HG03469 (cell line): ENCODE data around the gene ZNF273.
"Not testable (repeated sequence)": the region's sequence is repeated elsewhere in the genome, so short reads cannot be mapped to it uniquely, and the experiment has no call there.

Experiments
- ATAC-seq: cut with Tn5 transposase; IDR thresholded peaks from one replicate; pipeline ENCODE4 v1.9.1; 2021; ENCODE audit warnings: mild to moderate bottlenecking, moderate library complexity, moderate number of reproducible peaks; ENCODE audit not compliant: unreplicated experiment

The ZNF273 gene

GRCh38 chr7:64888901-64889685 lies 14.0 kb upstream of the ZNF273 start:
- no peak for ATAC-seq

GRCh38 chr7:64889686-64890162 lies 13.3 kb upstream of the ZNF273 start:
- no peak for ATAC-seq

- not testable (repeated sequence) for ATAC-seq
Observed at GRCh38 chr7:64890273-64890672, 12.8 kb upstream of the ZNF273 start.

- ATAC-seq, result no peak
Observed at GRCh38 chr7:64890761-64891362, 12.2 kb upstream of the ZNF273 start.

GRCh38 chr7:64891363-64892081 lies 11.6 kb upstream of the ZNF273 start:
- ATAC-seq, result not testable (repeated sequence)

- ATAC-seq, result no peak
Observed at GRCh38 chr7:64892116-64892515, 11.0 kb upstream of the ZNF273 start.

GRCh38 chr7:64892666-64893309 lies 10.3 kb upstream of the ZNF273 start:
- no peak for ATAC-seq

- no peak for ATAC-seq
Observed at GRCh38 chr7:64893401-64893800, 9.7 kb upstream of the ZNF273 start.

GRCh38 chr7:64902461-64902805 lies 640 bp upstream of the ZNF273 start:
- not testable (repeated sequence) for ATAC-seq

GRCh38 chr7:64904008-64904407 lies 935 bp downstream of the ZNF273 start:
- ATAC-seq, result no peak

- ATAC-seq, result no peak
Observed at GRCh38 chr7:64905133-64905532, 2.1 kb downstream of the ZNF273 start.

GRCh38 chr7:64905547-64905946 lies 2.5 kb downstream of the ZNF273 start:
- ATAC-seq, result no peak

GRCh38 chr7:64907641-64908326 lies 4.7 kb downstream of the ZNF273 start:
- no peak for ATAC-seq

- ATAC-seq, result no peak
Observed at GRCh38 chr7:64908358-64908757, 5.3 kb downstream of the ZNF273 start.

- no peak for ATAC-seq
Observed at GRCh38 chr7:64914557-64914956, 11.5 kb downstream of the ZNF273 start.

- ATAC-seq, result not testable (repeated sequence)
Observed at GRCh38 chr7:64915301-64915700, 12.2 kb downstream of the ZNF273 start.

GRCh38 chr7:64928252-64929187 lies 25.4 kb downstream of the ZNF273 start:
- not testable (repeated sequence) for ATAC-seq

- no peak for ATAC-seq
Observed at GRCh38 chr7:64934478-64934877, 31.4 kb downstream of the ZNF273 start.

- ATAC-seq, result no peak
Observed at GRCh38 chr7:64938540-64938939, 35.5 kb downstream of the ZNF273 start.

GRCh38 chr7:64940021-64940420 lies 36.9 kb downstream of the ZNF273 start:
- not testable (repeated sequence) for ATAC-seq
